Stimulated activated naive CD8-positive, alpha-beta T cell treated with anti-CD3 and anti-CD28 coated beads, Interleukin-15, Interleukin-2, amounts not matched to agents 100 U/mL and 50 U/mL, for 24 hours (primary cell): Measurements from ENCODE around the gene NTM.

ENCODE experiments used
- ATAC-seq: fragments of 150-1000 bp; cut with Tn5 transposase; one replicate; pipeline ENCODE4 v1.10.0; 2021
- DNase-seq: peaks from one replicate; pipeline ENCODE4 v3.0.0; 2021

The NTM gene

GRCh38 chr11:132075447-132075846, 705.0 kb downstream of the NTM start:
- ATAC-seq: no peak

GRCh38 chr11:132077416-132077815, 707.0 kb downstream of the NTM start:
- ATAC-seq: no peak

More at GRCh38 chr11:132075447-132075846, 705.0 kb downstream of the NTM start:
- no peak for DNase-seq

GRCh38 chr11:132078264-132079076, 708.1 kb downstream of the NTM start:
- DNase-seq (no peak), ATAC-seq (no peak)

More at GRCh38 chr11:132077416-132077815, 707.0 kb downstream of the NTM start:
- no peak for DNase-seq

- DNase-seq: no peak
These were observed 709.7 kb downstream of the NTM start for GRCh38 chr11:132080127-132080526.

GRCh38 chr11:132082566-132082965, 712.2 kb downstream of the NTM start:
- ATAC-seq (no peak), DNase-seq (no peak)

More at GRCh38 chr11:132080127-132080526, 709.7 kb downstream of the NTM start:
- ATAC-seq: no peak

GRCh38 chr11:132084433-132084832, 714.0 kb downstream of the NTM start:
- DNase-seq: no peak
- ATAC-seq: no peak

GRCh38 chr11:132087148-132087547, 716.7 kb downstream of the NTM start:
- ATAC-seq: no peak

GRCh38 chr11:132088551-132088950, 718.1 kb downstream of the NTM start:
- ATAC-seq: no peak
- no peak for DNase-seq

More at GRCh38 chr11:132087148-132087547, 716.7 kb downstream of the NTM start:
- DNase-seq: no peak

- no peak for ATAC-seq
These were observed 723.3 kb downstream of the NTM start for GRCh38 chr11:132093536-132094259.

GRCh38 chr11:132094598-132094997, 724.2 kb downstream of the NTM start:
- ATAC-seq: no peak
- DNase-seq: no peak

More at GRCh38 chr11:132093536-132094259, 723.3 kb downstream of the NTM start:
- DNase-seq: no peak

- ATAC-seq: no peak
- DNase-seq: no peak
These were observed 725.1 kb downstream of the NTM start for GRCh38 chr11:132095230-132096131.

- no peak for DNase-seq
- ATAC-seq: no peak
These were observed 725.9 kb downstream of the NTM start for GRCh38 chr11:132096132-132096825.

GRCh38 chr11:132099692-132100091, 729.3 kb downstream of the NTM start:
- no peak for ATAC-seq
- DNase-seq: no peak

GRCh38 chr11:132100583-132100982, 730.2 kb downstream of the NTM start:
- ATAC-seq: no peak

GRCh38 chr11:132101881-132102280, 731.5 kb downstream of the NTM start:
- DNase-seq (no peak), ATAC-seq (no peak)

More at GRCh38 chr11:132100583-132100982, 730.2 kb downstream of the NTM start:
- no peak for DNase-seq

GRCh38 chr11:132103021-132103420, 732.6 kb downstream of the NTM start:
- ATAC-seq: no peak
- no peak for DNase-seq

GRCh38 chr11:132106096-132106982, 735.9 kb downstream of the NTM start:
- ATAC-seq (no peak), DNase-seq (no peak)

GRCh38 chr11:132111316-132111715, 740.9 kb downstream of the NTM start:
- no peak for DNase-seq
- ATAC-seq: no peak

- DNase-seq (no peak), ATAC-seq (no peak)
These were observed 741.4 kb downstream of the NTM start for GRCh38 chr11:132111838-132112237.

GRCh38 chr11:132112846-132113245, 742.4 kb downstream of the NTM start:
- no peak for ATAC-seq
- no peak for DNase-seq
